K562 (cell line): ENCODE data around the gene ZNF593OS. TPM values are rescaled to one million over a fixed set of nuclear protein-coding genes. Genes with fewer than 3 reads are reported as not detected.

Experiments used
- CREB1 ChIP-seq, 2 experiments: sonication (generic) in 1 of 2; formaldehyde crosslinking in 1 of 2; IDR thresholded peaks; 2 replicates each; pipeline versions ENCODE4 v1.6.1 to v1.8.0; 2012 to 2022; ENCODE audit warnings: inconsistent platforms in 1 of 2, mild to moderate bottlenecking in 1 of 2, missing genetic modification reagents in 1 of 2, moderate library complexity in 1 of 2
- CTBP1 ChIP-seq: fragments of 450-650 bp; IDR thresholded peaks from 2 replicates; pipeline ENCODE4 v1.6.1; 2016; ENCODE audit warnings: borderline replicate concordance
- EP300 ChIP-seq: IDR thresholded peaks from 2 replicates; pipeline ENCODE4 v1.6.1; 2012; ENCODE audit warnings: low read length, improper control_type of control experiment
- ETS2 ChIP-seq: IDR thresholded peaks from 2 replicates; pipeline ENCODE4 v1.6.1; 2016; ENCODE audit warnings: borderline replicate concordance, missing genetic modification characterization, mild to moderate bottlenecking, moderate library complexity, missing compliant biosample characterization; ENCODE audit not compliant: poor library complexity, severe bottlenecking
- FOSL1 ChIP-seq: fragments of 200-800 bp; sonication (Bioruptor generic); conservative IDR thresholded peaks from 2 replicates; pipeline ENCODE4 v1.6.1; 2016; ENCODE audit warnings: missing genetic modification characterization, missing compliant biosample characterization
- FOXA1 ChIP-seq: fragments of 450-650 bp; IDR thresholded peaks from 2 replicates; pipeline ENCODE4 v1.6.1; 2016; ENCODE audit warnings: mild to moderate bottlenecking, borderline replicate concordance
- KDM4B ChIP-seq, 2 experiments: fragments of 450-650 bp in 1 of 2; sonication (generic) in 1 of 2; IDR thresholded peaks; 2 replicates each; pipeline ENCODE4 v1.6.1; 2016 to 2017; ENCODE audit warnings: borderline replicate concordance in 2 of 2, antibody characterized with exemption in 1 of 2, low read depth in 1 of 2, mild to moderate bottlenecking in 1 of 2
- PHF8 ChIP-seq: fragments of 200-600 bp; sonication (generic); IDR thresholded peaks from 2 replicates; pipeline ENCODE4 v1.6.1; 2012; ENCODE audit warnings: mixed run types, mild to moderate bottlenecking, inconsistent platforms, low read length, moderate library complexity, borderline replicate concordance
- RAD21 ChIP-seq, 2 experiments: fragments of 250-450 bp in 1 of 2; fragments of 450-650 bp in 1 of 2; sonication (Bioruptor Pico) in 1 of 2; formaldehyde crosslinking in 1 of 2; IDR thresholded peaks in 1 of 2; conservative IDR thresholded peaks in 1 of 2; 2 replicates each; pipeline versions ENCODE4 v1.4.0 to v1.8.0; 2020 to 2022; ENCODE audit warnings: mild to moderate bottlenecking in 2 of 2, moderate library complexity in 1 of 2
- ZNF133 ChIP-seq: fragments of 250-450 bp; sonication (Bioruptor Pico); IDR thresholded peaks from 2 replicates; pipeline ENCODE4 v1.4.0; 2020; ENCODE audit warnings: mild to moderate bottlenecking
- ZNF24 ChIP-seq: fragments of 450-650 bp; IDR thresholded peaks from 2 replicates; pipeline ENCODE4 v1.6.1; 2016
- ZNF282 ChIP-seq: sonication (generic); formaldehyde crosslinking; IDR thresholded peaks from 2 replicates; pipeline ENCODE4 v1.8.1; 2023; ENCODE audit warnings: missing genetic modification reagents
- ZNF347 ChIP-seq: fragments of 450-650 bp; formaldehyde crosslinking; IDR thresholded peaks from 2 replicates; pipeline ENCODE4 v1.4.0; 2020; ENCODE audit warnings: low read depth, mild to moderate bottlenecking, moderate library complexity
- polyA plus RNA-seq, 8 experiments: library from polyadenylated mRNA; depleted of rRNA in 4 of 8; stranded (reverse) in 5 of 8; unstranded in 3 of 8; fragments of >200 nt; fragmentation: Nextera tagmentation in 2 of 8; fragmentation: Illumina TruSeq in 1 of 8; extraction: Ambion mirVana in 2 of 8; extraction: Trizol in 1 of 8; gene quantifications; 2 replicates each; pipeline versions ENCODE4 v1.2.1 to v1.2.3, GENCODE V29; 2011 to 2014; ENCODE audit warnings: inconsistent platforms in 1 of 8, missing spikeins in 1 of 8
- total RNA-seq, 7 experiments: library from RNA; depleted of rRNA in 6 of 7; stranded (reverse); fragments of >200 nt in 6 of 7; fragmentation: Illumina TruSeq in 2 of 7; extraction: Trizol in 2 of 7; gene quantifications; 2 replicates each; pipeline versions ENCODE4 v1.2.1 to v1.2.3, GENCODE V29; 2011 to 2021; ENCODE audit warnings: low replicate concordance in 1 of 7
- TF ChIP-seq, protein P1 (sequence below): sonication (generic); formaldehyde crosslinking; IDR thresholded peaks from 2 replicates; pipeline ENCODE4 v1.8.0; 2022; ENCODE audit warnings: missing genetic modification reagents, mild to moderate bottlenecking, moderate library complexity, borderline replicate concordance
- TF ChIP-seq, protein P2 (sequence below): fragments of 200-800 bp; sonication (Bioruptor generic); IDR thresholded peaks from 2 replicates; pipeline ENCODE4 v1.6.1; 2017; ENCODE audit warnings: missing genetic modification characterization, missing compliant biosample characterization
- TF ChIP-seq, protein P3 (sequence below): fragments of 150-350 bp; conservative IDR thresholded peaks from 2 replicates; pipeline ENCODE4 v1.6.1; 2014; ENCODE audit warnings: low read length
- TF ChIP-seq, protein P4 (sequence below), 3 experiments: fragments of 200-800 bp in 1 of 3; fragments of 250-450 bp in 1 of 3; fragments of 450-650 bp in 1 of 3; sonication (Bioruptor Pico) in 1 of 3; sonication (Bioruptor generic) in 1 of 3; formaldehyde crosslinking in 1 of 3; IDR thresholded peaks; 2 replicates each; pipeline versions ENCODE4 v1.6.1 to v1.8.0; 2016 to 2022; ENCODE audit warnings: mild to moderate bottlenecking in 2 of 3, missing genetic modification characterization in 2 of 3, missing compliant biosample characterization in 1 of 3, moderate library complexity in 1 of 3

Gene ZNF593OS
- total and polyA plus RNA-seq, 9 of the 15 experiments (the other 6 are each of a cell fraction or from before 2014, with no cell fraction given), result 0.24 to 0.27 TPM; not detected in 7

DNA sequence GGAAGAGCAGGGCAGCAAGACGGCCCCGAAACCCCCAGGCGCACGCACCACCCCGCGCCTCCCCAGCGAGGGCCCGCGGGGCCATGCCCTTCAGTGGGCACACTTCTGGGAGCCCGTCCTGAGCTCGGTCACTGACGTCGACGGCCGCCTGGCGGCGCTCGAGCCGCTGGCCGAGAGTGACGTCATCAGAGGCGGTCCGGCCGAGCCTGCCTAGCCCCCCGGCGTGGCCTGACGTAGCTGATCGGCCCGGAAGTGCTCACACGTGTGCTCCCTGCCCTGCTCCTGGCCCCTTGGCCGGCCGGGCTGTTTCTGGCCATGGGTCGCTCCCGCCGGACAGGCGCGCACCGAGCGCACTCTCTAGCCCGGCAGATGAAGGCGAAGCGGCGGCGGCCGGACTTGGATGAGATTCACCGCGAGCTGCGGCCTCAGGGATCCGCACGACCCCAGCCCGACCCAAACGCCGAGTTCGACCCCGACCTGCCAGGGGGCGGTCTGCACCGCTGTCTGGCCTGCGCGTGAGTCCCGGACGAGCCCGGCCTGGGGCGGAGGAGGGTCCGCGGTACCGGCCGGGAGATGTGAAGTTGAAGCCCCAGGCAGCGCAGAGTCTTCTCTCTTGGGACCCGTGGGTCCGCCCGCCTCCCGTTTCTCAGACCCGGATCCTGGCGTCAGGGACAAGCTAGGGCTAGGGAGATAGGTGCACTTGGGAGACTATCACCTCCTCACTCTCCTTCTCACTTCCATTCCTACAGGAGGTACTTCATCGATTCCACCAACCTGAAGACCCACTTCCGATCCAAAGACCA lies 1.8 kb downstream of the ZNF593OS start, which contains the start of gene ZNF593 (continued):
- TF ChIP-seq ZNF347 (no peak), ZNF24 (peak; percentile 57), ZNF133 (CRISPR knock-in tag) (peak; percentile 87; the same call in 1 of the 2 replicates), RAD21 (CRISPR knock-in tag; conservative IDR thresholded peaks at IDR 0.05 in 1 of 2, IDR thresholded peaks at IDR 0.05 in 1 of 2) (peak; percentile 62 to 72), ETS2 (tag) (no peak), ZNF282 (CRISPR knock-in tag) (no peak), CREB1 (IDR thresholded peaks at IDR 0.05) (peak; percentile 99), CREB1 (CRISPR knock-in tag; IDR thresholded peaks at IDR 0.05) (peak; percentile 100), EP300 (peak; percentile 35; the same call in 1 of the 2 replicates), FOSL1 (peak; percentile 84), CTBP1 (peak; percentile 94), FOXA1 (no peak), KDM4B (IDR thresholded peaks at IDR 0.05; ENCODE audit: borderline replicate concordance in 2 of 2, low read depth in 1 of 2) (peak in 1 of 2 experiments; percentile 84; a peak in 1 of 4 replicates), PHF8 (peak; percentile 91)
- TF ChIP-seq, protein P1, sequence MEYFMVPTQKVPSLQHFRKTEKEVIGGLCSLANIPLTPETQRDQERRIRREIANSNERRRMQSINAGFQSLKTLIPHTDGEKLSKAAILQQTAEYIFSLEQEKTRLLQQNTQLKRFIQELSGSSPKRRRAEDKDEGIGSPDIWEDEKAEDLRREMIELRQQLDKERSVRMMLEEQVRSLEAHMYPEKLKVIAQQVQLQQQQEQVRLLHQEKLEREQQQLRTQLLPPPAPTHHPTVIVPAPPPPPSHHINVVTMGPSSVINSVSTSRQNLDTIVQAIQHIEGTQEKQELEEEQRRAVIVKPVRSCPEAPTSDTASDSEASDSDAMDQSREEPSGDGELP, result peak; percentile 95
- TF ChIP-seq, protein P2, sequence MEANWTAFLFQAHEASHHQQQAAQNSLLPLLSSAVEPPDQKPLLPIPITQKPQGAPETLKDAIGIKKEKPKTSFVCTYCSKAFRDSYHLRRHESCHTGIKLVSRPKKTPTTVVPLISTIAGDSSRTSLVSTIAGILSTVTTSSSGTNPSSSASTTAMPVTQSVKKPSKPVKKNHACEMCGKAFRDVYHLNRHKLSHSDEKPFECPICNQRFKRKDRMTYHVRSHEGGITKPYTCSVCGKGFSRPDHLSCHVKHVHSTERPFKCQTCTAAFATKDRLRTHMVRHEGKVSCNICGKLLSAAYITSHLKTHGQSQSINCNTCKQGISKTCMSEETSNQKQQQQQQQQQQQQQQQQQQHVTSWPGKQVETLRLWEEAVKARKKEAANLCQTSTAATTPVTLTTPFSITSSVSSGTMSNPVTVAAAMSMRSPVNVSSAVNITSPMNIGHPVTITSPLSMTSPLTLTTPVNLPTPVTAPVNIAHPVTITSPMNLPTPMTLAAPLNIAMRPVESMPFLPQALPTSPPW, result peak; percentile 94
- TF ChIP-seq, protein P3, sequence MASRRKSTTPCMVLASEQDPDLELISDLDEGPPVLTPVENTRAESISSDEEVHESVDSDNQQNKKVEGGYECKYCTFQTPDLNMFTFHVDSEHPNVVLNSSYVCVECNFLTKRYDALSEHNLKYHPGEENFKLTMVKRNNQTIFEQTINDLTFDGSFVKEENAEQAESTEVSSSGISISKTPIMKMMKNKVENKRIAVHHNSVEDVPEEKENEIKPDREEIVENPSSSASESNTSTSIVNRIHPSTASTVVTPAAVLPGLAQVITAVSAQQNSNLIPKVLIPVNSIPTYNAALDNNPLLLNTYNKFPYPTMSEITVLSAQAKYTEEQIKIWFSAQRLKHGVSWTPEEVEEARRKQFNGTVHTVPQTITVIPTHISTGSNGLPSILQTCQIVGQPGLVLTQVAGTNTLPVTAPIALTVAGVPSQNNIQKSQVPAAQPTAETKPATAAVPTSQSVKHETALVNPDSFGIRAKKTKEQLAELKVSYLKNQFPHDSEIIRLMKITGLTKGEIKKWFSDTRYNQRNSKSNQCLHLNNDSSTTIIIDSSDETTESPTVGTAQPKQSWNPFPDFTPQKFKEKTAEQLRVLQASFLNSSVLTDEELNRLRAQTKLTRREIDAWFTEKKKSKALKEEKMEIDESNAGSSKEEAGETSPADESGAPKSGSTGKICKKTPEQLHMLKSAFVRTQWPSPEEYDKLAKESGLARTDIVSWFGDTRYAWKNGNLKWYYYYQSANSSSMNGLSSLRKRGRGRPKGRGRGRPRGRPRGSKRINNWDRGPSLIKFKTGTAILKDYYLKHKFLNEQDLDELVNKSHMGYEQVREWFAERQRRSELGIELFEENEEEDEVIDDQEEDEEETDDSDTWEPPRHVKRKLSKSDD, result no peak
- TF ChIP-seq, protein P4, sequence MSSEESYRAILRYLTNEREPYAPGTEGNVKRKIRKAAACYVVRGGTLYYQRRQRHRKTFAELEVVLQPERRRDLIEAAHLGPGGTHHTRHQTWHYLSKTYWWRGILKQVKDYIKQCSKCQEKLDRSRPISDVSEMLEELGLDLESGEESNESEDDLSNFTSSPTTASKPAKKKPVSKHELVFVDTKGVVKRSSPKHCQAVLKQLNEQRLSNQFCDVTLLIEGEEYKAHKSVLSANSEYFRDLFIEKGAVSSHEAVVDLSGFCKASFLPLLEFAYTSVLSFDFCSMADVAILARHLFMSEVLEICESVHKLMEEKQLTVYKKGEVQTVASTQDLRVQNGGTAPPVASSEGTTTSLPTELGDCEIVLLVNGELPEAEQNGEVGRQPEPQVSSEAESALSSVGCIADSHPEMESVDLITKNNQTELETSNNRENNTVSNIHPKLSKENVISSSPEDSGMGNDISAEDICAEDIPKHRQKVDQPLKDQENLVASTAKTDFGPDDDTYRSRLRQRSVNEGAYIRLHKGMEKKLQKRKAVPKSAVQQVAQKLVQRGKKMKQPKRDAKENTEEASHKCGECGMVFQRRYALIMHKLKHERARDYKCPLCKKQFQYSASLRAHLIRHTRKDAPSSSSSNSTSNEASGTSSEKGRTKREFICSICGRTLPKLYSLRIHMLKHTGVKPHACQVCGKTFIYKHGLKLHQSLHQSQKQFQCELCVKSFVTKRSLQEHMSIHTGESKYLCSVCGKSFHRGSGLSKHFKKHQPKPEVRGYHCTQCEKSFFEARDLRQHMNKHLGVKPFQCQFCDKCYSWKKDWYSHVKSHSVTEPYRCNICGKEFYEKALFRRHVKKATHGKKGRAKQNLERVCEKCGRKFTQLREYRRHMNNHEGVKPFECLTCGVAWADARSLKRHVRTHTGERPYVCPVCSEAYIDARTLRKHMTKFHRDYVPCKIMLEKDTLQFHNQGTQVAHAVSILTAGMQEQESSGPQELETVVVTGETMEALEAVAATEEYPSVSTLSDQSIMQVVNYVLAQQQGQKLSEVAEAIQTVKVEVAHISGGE (CRISPR knock-in tag; IDR thresholded peaks at IDR 0.05), result peak in 2 of 3 experiments; percentile 72 to 95; a peak in 4 of 6 replicates
